Ammon's horn (tissue), 1 donor: ENCODE results near the gene ADPRHL1.

Source experiments
- DNase-seq: peaks from one replicate; pipeline ENCODE4 v3.0.0-alpha.2; 2016; ENCODE audit warnings: low spot score

ADPRHL1 gene

GRCh38 chr13:113367771-113368170 lies 85.5 kb downstream of the ADPRHL1 start:
- DNase-seq, result no peak

- DNase-seq, result no peak
These were observed 86.2 kb downstream of the ADPRHL1 start for GRCh38 chr13:113367020-113367560.

- DNase-seq, result no peak
These were observed 87.2 kb downstream of the ADPRHL1 start for GRCh38 chr13:113365971-113366588.

- no peak for DNase-seq
These were observed 87.7 kb downstream of the ADPRHL1 start for GRCh38 chr13:113365583-113365970.

- DNase-seq, result no peak
These were observed 88.2 kb downstream of the ADPRHL1 start for GRCh38 chr13:113364901-113365582.

GRCh38 chr13:113364311-113364889 lies 88.9 kb downstream of the ADPRHL1 start:
- DNase-seq, result no peak

- DNase-seq, result no peak
These were observed 91.9 kb downstream of the ADPRHL1 start for GRCh38 chr13:113361406-113361805.

- DNase-seq, result no peak
These were observed 92.8 kb downstream of the ADPRHL1 start for GRCh38 chr13:113360446-113360845.

- DNase-seq, result no peak
These were observed 93.7 kb downstream of the ADPRHL1 start for GRCh38 chr13:113359571-113359970.

GRCh38 chr13:113358653-113359190 lies 94.6 kb downstream of the ADPRHL1 start:
- DNase-seq, result no peak

GRCh38 chr13:113357529-113357928 lies 95.8 kb downstream of the ADPRHL1 start:
- no peak for DNase-seq

GRCh38 chr13:113356596-113356995 lies 96.7 kb downstream of the ADPRHL1 start:
- no peak for DNase-seq

GRCh38 chr13:113355621-113356020 lies 97.7 kb downstream of the ADPRHL1 start:
- DNase-seq, result no peak

- no peak for DNase-seq
These were observed 98.3 kb downstream of the ADPRHL1 start for GRCh38 chr13:113354831-113355610.

GRCh38 chr13:113353254-113353653 lies 100.0 kb downstream of the ADPRHL1 start:
- no peak for DNase-seq

- DNase-seq, result peak; percentile 35
These were observed 101.7 kb downstream of the ADPRHL1 start for GRCh38 chr13:113351514-113352026.

- no peak for DNase-seq
These were observed 102.4 kb downstream of the ADPRHL1 start for GRCh38 chr13:113350938-113351335.

- DNase-seq, result no peak
These were observed 103.0 kb downstream of the ADPRHL1 start for GRCh38 chr13:113350065-113350937.
